Vagina (tissue), 2 donors: ENCODE measurements around the gene SFI1. TPM values are rescaled to one million over a fixed set of nuclear protein-coding genes. Genes with fewer than 3 reads are reported as not detected.
"Not testable (repeated sequence)": the region's sequence is repeated elsewhere in the genome, so short reads cannot be mapped to it uniquely, and the experiment has no call there.

Source experiments
- DNase-seq, 2 donors: peaks; one replicate each; pipeline ENCODE4 v3.0.0-alpha.2; 2017; ENCODE audit errors: extremely low spot score in 2 of 2
- H3K27ac ChIP-seq: fragments of 200-600 bp; sonication (generic); one replicate; pipeline ENCODE4 v1.5.1; 2019
- H3K27me3 ChIP-seq: fragments of 200-600 bp; sonication (generic); one replicate; pipeline ENCODE4 v1.5.1; 2019
- H3K36me3 ChIP-seq, 2 donors: fragments of 200-600 bp; sonication (generic); one replicate each; pipeline ENCODE4 v1.5.1; 2017 to 2019
- H3K4me1 ChIP-seq: fragments of 200-600 bp; sonication (generic); one replicate; pipeline ENCODE4 v1.5.1; 2019
- H3K4me3 ChIP-seq, 2 donors: fragments of 200-600 bp; sonication (generic); 1 replicate in 1 of 2; 2 replicates in 1 of 2; pipeline ENCODE4 v1.5.1; 2016 to 2019
- H3K9me3 ChIP-seq: fragments of 200-600 bp; sonication (generic); one replicate; pipeline ENCODE4 v1.5.1; 2019
- CTCF ChIP-seq, 3 experiments: fragments of 450-650 bp in 2 of 3; fragments of 200-600 bp in 1 of 3; sonication (generic) in 1 of 3; IDR thresholded peaks; one replicate each; pipeline ENCODE4 v1.5.1; 2017 to 2019; ENCODE audit warnings: antibody characterized with exemption in 3 of 3, mild to moderate bottlenecking in 2 of 3, moderate library complexity in 2 of 3
- POLR2A ChIP-seq, 2 donors: fragments of 450-650 bp; IDR thresholded peaks; one replicate each; pipeline ENCODE4 v1.6.1; 2017; ENCODE audit warnings: antibody characterized with exemption in 2 of 2, mild to moderate bottlenecking in 2 of 2, moderate library complexity in 2 of 2
- POLR2AphosphoS5 ChIP-seq, 2 donors: sonication (generic); formaldehyde crosslinking; IDR thresholded peaks; one replicate each; pipeline ENCODE4 v1.9.0; 2017; ENCODE audit warnings: antibody characterized with exemption in 2 of 2, mild to moderate bottlenecking in 2 of 2, low read depth in 1 of 2; ENCODE audit not compliant: insufficient read depth in 1 of 2
- intact Hi-C: fragments of 100-400 bp; cut with DNase I; formaldehyde crosslinking; loops from one replicate; pipeline ENCODE4 v1.15.1; 2023
- total RNA-seq: library from RNA; depleted of rRNA; stranded (reverse); fragments of >200 nt; gene quantifications from one replicate; pipeline ENCODE4 v1.2.3, GENCODE V29; 2016

SFI1 gene
- total RNA-seq, 1 donor from 2014 or later = 33.6 TPM

GRCh38 chr22:31652911-31653684 is 156.8 kb downstream of the SFI1 start:
- Histone ChIP-seq H3K9me3 (no peaks in the 10 kb centered on the region), H3K27me3 (no peaks in the 10 kb centered on the region), H3K36me3 (peaks cover 0 to 12% of the 10 kb centered on the region in 2 donors), H3K4me1 (no peaks in the 10 kb centered on the region), H3K27ac (no peak overlapping the region), H3K4me3 (no peak overlapping the region)
- no peak for TF ChIP-seq CTCF (IDR thresholded peaks at IDR 0.05)
- TF ChIP-seq POLR2AphosphoS5 (IDR thresholded peaks at IDR 0.05; ENCODE audit: insufficient read depth in 1 of 2, low read depth in 1 of 2) = no peak
- no peak for TF ChIP-seq POLR2A (IDR thresholded peaks at IDR 0.05)
- no peak for DNase-seq
- intact Hi-C loops = no loop called here

- DNase-seq = no peak
- Histone ChIP-seq H3K36me3 (peaks cover 0 to 6% of the 10 kb centered on the region in 2 donors), H3K9me3 (no peaks in the 10 kb centered on the region), H3K27ac (no peak overlapping the region), H3K27me3 (no peaks in the 10 kb centered on the region), H3K4me1 (no peaks in the 10 kb centered on the region), H3K4me3 (no peak overlapping the region)
- TF ChIP-seq CTCF (IDR thresholded peaks at IDR 0.05) = no peak
- no peak for TF ChIP-seq POLR2AphosphoS5 (IDR thresholded peaks at IDR 0.05; ENCODE audit: insufficient read depth in 1 of 2, low read depth in 1 of 2)
- no peak for TF ChIP-seq POLR2A (IDR thresholded peaks at IDR 0.05)
- intact Hi-C loops = no loop called here
Observed at GRCh38 chr22:31653944-31654343, 157.6 kb downstream of the SFI1 start.

GRCh38 chr22:31654408-31654807 is 158.1 kb downstream of the SFI1 start:
- H3K4me3 ChIP-seq = no peak overlapping the region
- no peak overlapping the region for H3K27ac ChIP-seq
- H3K9me3 ChIP-seq = no peaks in the 10 kb centered on the region
- TF ChIP-seq POLR2AphosphoS5 (IDR thresholded peaks at IDR 0.05; ENCODE audit: insufficient read depth in 1 of 2, low read depth in 1 of 2) (no peak), CTCF (IDR thresholded peaks at IDR 0.05) (no peak), POLR2A (IDR thresholded peaks at IDR 0.05) (no peak)
- H3K4me1 ChIP-seq = no peaks in the 10 kb centered on the region
- H3K36me3 ChIP-seq = peaks cover 0 to under 1% of the 10 kb centered on the region in 2 donors
- intact Hi-C loops = no loop called here
- no peaks in the 10 kb centered on the region for H3K27me3 ChIP-seq
- no peak for DNase-seq

GRCh38 chr22:31659246-31659645 is 162.9 kb downstream of the SFI1 start:
- Histone ChIP-seq H3K9me3 (no peaks in the 10 kb centered on the region), H3K27me3 (no peaks in the 10 kb centered on the region), H3K27ac (no peak overlapping the region), H3K36me3 (no peaks in the 10 kb centered on the region), H3K4me1 (peaks cover 16% of the 10 kb centered on the region), H3K4me3 (no peak overlapping the region)
- no peak for DNase-seq
- intact Hi-C loops = no loop called here
- TF ChIP-seq POLR2A (IDR thresholded peaks at IDR 0.05) (no peak), POLR2AphosphoS5 (IDR thresholded peaks at IDR 0.05; ENCODE audit: insufficient read depth in 1 of 2, low read depth in 1 of 2) (no peak), CTCF (IDR thresholded peaks at IDR 0.05) (no peak)

- intact Hi-C loops = loop anchor here (10.0 kb wide), 1 partner anchor 94 kb away; the partner anchor contains the start of genes DEPDC5 and PRR14L
- not testable (repeated sequence) for H3K9me3 ChIP-seq, H3K27me3 ChIP-seq, DNase-seq, H3K36me3 ChIP-seq
- TF ChIP-seq POLR2AphosphoS5 (IDR thresholded peaks at IDR 0.05; ENCODE audit: insufficient read depth in 1 of 2, low read depth in 1 of 2) = peak in 1 of 2 donors; percentile 33
- H3K27ac ChIP-seq = peak overlapping the region; percentile 75
- peak overlapping the region; percentile 74 to 97 for H3K4me3 ChIP-seq
- peaks cover 16% of the 10 kb centered on the region for H3K4me1 ChIP-seq
Observed at GRCh38 chr22:31660860-31661341, 164.6 kb downstream of the SFI1 start.
